Activated naive CD8-positive, alpha-beta T cell treated with anti-CD3 and anti-CD28 coated beads, Interleukin-2, amount 50 U/mL, for 16 hours (primary cell): ENCODE results near the gene FUBP3.

Experiments
- DNase-seq: peaks from one replicate; pipeline ENCODE4 v3.0.0-alpha.2; 2020; ENCODE audit warnings: low read depth, low spot score

Gene FUBP3

DNA sequence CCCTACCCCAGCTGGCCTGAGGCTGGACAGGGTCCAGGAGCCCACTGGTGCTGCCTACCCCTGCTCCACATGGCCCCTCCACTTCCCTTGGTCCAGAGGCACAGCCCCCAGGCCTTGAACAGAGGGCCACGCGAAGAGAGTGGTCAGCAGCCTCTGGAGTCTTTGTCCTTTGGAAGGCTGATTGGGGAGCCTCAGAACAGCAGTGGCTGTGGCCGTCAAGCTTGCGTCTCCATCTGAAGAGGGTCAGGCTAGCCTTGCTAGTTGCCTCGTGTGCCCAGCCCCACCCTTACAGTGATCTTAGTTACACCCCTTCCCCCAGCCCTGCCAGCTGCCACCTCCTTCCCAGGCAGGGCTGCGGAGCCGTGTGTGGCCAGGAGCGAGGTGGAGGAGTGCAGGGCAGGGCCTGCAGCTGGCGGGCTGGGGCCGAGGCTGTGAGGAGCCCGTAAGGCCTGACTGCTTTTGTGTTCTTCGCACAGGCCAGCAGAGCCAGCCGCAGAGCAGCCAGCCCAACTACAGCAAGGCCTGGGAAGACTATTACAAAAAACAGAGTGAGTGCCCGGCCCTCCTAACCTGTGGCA is 54.9 kb downstream of the FUBP3 start:
- DNase-seq = no peak

DNA sequence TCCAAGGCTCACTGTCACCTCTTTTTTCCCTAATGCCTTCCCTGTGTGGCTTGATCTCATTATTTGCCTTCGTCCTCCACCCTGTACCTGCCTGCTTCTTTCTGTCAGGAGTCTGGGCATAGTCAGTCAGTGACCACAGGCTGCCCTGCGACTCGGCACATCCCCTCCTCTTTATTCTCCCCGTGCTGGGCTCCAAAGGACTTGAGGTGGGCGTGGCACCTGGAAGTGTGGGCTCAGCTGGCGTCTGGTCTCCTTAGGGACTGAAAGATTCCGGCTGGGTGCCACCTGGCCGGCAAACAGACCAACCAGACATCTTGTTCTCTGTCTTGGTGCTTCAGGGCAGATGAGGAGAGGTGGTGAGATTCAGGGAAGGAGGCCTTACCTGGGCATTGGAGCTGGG is 55.4 kb downstream of the FUBP3 start:
- DNase-seq = no peak

DNA sequence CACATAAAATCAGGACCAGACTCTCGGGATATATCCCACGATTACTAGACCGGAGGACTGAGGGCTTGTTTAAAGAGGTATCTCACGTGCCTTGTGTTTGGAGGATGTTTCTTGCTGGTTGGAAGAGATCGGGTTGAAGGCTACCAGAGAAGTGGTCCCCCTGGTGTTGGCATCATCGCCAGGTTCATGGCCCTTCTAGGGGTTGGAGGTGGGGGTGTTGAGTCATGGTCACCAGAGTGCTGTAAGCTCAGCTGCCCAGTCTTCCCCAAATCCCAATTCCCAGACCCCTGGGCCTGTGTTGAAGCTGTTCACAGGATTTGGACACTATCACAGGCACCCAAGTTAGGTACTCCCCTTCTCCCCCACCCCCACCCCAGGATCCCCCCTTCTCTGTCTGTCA is 55.9 kb downstream of the FUBP3 start:
- no peak for DNase-seq

DNA sequence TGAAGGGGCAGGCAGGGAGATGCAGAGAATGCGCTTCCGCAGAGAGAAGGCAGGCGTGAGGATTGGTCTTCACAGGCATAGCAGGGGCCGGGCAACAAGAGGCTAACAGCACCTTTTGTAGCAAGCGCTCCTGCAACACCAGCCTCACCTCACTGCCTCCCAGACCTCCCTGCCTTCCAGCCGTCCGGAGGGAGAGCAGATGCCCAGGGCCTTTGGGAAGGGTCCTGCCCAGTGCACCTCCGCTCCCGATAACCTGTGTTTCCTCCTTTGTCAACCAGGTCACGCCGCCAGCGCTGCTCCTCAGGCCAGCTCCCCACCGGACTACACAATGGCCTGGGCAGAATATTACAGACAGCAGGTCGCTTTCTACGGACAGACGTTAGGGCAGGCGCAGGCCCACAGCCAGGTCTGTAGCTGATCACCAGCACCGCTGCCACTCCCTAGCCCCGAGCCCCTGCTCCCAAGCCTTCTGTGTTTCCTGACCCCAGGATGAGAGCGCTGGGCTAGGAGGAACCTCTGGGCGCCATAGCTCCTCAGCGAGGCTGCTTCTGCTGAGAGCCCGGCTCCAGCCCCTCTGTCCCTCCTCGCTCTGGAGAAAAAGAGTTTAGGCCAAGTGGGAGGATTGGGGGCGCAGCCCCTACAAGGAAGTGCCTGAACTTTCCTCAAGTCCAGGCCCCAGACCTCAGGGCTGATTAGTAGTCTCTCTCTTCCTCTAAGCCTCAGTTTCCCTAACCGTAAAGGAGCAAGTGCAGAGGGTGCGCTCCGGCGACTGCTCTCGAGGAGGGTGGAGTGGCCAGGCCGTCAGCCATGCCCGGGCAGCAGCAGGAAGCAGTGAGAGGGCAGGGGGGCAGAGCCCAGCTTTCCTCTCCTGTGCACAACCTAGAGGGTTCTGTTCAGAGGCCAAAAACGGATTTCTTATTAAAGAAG is 56.6 kb downstream of the FUBP3 start:
- DNase-seq = no peak

DNA sequence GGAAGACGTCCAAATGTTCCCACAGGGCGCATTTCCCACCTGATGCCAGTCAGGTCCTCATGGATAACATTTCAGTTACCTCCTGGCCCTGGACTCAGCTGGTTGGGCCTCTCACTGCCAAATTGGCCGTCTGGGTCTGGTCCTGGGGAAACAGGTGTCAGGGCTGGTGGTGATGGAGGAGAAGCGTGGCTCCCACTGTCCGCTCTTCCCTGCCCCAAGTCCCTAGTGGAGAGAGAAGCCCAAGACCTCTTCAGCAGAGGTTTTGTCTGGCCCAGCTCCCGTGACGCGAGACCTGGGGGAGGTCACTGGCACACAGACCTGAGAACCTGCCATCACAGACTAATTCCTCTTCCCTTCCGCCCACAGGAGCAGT is 57.3 kb downstream of the FUBP3 start:
- no peak for DNase-seq

DNA sequence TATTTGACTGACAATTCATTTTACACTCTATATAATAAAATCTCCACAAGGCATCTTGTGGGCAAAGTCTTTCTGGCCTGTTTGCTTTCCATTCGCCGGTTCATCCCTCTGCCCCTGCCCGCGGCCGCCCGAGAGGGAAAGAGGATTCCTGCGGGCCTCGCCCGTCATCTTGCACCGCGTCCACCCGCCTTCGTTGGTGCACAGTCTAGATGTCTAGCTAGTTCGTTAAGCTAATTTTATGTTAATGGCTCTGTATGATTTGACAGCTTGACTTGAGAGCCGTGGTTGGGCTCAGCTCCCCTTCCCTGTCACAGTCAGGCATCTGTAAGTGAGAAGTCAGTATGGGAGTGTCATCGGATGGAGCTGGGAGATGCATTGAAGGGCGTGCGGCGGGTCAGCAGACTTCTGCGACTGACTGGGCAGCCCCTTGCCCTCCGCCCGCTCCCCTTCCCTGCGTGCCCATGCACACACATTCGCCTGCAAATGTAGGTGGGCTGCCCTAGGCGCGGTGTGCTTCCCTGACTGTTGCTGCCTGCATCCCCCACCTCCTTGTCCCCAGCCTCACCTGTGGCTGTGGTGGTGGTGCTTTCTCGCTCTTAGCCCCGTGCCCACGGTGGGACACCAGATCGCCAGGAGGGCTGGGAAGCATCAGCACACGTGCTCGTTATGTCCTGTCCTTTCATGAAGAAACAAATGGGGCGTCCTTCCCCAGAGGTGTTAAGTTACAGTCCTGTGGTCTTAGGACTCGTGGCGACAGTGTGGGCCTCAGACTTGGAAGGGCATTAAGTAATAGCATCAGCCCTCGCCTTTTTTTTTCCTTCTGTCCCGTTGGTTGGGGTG is 59.1 kb downstream of the FUBP3 start:
- DNase-seq = no peak

DNA sequence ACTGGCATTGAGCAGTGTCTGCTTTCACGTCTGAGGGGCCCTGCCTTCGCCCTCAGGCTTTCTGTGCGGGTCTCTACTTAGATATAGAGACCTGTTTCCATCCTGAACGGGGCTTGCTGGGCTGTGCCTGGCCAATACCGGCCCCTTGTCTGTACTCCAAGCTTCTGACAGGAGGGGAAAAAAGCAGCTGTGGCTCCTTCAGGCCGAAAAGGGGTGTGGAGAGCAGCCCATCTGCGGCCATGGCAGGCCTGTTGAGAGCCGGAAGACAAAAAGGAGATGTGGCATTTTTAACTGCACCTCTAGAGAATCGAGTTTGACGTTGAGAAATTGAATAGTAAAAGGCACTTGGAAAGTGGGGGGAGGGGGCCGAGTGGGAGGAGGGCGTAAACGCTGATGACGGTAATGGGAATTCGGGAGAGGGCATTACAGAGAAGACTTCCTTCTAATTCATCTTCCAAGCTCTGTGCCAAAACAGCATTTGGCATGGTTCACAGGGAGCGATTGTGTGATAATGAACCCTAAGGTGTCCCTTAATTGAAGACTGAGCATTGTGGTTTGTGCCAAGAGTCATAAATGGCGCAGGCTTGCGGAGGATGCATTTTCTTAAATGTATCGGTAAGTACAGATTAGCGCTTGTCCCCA is 59.9 kb downstream of the FUBP3 start:
- DNase-seq = no peak

DNA sequence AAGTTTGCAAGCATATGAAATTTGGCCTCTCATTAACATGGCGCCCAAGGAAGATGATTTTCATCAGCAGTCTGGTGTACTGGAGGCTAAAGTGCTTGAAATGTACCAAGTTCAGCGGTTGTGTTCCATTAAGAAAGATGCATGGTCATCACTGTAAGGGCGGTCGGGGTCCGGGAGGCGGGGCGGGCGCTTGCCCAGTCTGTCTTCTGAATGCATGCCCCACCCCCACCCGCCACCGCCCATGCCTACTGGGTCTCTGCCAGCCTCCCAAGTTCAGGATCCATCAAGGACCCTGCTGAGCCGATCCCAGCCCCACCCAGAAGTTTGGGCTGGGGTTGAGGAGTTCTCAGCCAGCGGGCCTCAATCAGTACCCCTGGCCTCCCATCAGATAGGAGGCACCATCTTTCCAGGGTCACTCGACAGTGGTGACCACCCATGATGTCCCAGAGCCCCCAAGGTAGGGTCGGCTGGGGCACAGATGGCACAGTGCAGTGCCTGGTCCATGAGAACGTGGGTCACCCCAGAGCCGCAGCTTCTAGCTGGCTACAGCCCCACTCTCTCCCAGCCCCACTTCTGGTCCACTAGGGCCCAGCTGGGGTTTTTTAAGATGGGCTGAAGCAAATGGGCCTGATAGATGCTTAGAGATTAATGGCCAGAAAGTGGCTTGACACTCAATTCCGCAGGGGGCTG is 60.6 kb downstream of the FUBP3 start:
- DNase-seq = no peak

DNA sequence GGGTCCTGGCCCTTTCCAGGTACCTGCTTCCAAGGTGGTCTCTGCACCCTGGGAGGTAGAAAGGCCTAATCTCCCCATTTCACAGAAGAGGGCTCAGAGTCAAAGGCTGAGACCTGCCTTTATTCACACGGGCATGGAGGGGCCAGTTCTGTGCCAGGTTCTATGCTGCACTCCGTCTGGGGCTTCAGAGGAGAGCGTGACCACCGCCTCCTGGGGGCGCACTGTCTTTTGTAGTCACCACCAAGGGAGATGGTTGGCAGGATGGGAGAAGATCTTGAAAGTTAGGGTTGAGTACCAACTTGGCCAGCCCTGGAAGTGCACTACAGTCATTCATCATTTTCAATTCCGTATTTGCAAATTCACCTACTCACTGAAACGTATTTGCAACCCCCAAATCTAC is 61.3 kb downstream of the FUBP3 start:
- DNase-seq = no peak

DNA sequence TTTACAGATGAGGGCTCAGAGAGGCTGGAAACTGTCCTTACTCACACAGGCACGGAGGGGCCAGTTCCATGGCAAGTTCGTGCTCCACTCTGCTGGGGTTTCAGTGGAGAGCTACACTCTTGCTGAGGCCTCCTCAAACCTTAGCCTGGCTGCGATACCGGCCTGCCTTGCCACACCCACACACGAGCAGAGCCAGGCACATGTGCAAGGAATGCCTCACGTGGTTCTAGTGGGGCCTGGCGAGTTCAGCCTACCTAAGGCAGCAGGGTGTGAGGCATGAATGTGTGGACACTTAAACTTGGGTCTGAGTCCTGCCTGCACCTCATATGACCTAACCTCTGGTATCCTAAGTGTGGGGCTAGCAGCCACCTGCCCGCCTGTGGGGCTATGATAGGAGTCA is 63.5 kb downstream of the FUBP3 start:
- no peak for DNase-seq

DNA sequence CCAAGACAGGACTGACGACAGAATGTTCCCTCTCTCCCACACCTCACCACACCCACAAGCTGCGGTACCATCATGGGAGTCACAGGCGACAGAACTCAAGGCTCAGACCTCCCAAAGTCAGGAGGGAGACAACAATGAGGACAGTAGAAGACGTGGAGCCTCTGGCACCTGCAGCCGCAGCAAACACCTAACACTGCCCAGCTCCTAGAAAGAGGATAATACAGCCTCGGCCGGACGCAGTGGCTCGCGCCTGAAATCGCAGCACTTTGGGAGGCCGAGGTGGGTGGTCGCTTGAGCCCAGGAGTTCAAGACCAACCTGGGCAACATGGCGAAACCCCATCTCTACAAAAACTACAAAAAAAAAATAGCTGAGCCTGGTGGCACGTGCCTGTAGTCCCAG is 71.8 kb downstream of the FUBP3 start:
- DNase-seq = no peak

DNA sequence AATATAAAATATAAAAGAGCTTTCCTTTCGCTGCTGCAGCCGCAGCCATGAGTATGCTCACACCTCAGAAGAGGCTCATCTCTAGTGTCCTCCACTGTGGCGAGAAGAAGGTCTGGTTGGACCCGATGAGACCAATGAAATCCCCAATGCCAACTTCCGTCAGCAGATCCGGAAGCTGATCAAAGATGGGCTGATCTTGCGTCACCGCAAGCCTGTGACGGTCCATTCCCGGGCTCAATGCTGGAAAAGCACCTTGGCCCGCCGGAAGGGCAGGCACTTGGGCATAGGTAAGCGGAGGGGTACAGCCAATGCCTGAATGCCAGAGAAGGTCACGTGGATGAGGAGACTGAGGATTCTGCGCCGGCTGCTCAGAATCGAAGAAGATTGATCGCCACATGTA is 72.4 kb downstream of the FUBP3 start:
- no peak for DNase-seq

DNA sequence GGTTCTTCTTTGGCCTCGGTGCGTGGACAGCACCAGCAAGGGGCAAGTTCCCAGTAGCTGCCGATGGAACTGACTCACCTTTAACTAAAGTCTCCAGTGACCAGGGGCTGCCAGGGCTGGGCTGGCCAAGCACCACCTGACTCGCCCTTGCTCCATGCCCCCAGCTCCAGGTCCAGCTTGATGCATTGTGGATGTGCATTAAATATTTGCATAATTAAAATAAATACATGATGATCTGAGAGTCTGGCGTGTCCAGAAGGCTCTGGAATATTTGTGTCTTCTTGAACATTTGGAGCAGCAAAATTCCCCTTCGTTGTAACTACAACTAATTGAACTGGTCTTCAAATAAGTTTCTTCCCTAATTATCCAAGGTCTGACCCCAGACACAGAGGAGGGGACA is 75.5 kb downstream of the FUBP3 start:
- no peak for DNase-seq

DNA sequence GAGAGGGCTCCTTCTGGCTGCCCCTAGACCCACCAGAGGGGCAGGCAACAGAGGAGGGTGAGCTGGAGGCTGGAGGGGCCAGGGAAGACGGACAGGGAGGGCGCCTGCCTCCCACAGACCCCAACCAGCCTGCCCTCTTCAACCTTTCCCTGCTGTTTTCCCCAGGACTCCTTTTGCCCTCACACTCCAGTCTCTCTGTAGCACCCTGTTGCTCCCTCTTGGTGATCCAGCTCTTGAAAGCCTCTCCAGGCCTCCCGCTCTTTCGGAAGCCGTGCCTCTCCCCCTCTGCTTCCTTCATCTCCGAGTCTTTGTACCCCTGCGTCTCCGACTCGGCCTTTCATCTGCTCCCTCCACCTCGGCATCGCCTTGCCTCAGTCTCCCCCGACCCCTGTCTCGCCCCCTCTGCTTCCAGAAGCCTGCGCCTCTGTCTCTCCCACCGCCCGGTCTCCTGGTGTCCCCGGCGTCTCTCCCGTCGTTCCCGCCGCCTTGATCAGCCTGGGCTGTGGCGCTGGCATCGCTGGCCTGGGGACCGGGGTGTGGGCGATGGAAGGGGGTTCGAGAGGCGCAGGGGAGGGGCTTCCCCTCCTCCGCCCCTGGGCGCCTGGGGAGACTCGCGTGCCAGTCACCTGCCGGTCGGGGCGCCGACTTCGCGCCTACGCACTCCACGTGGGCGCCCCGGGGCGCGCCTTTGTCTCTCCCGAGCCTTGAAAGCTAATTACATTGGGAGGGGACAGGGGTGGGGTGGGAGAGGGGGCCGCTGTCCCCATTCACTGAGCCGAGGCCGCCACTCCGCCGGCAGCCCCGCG is 79.7 kb downstream of the FUBP3 start:
- no peak for DNase-seq

DNA sequence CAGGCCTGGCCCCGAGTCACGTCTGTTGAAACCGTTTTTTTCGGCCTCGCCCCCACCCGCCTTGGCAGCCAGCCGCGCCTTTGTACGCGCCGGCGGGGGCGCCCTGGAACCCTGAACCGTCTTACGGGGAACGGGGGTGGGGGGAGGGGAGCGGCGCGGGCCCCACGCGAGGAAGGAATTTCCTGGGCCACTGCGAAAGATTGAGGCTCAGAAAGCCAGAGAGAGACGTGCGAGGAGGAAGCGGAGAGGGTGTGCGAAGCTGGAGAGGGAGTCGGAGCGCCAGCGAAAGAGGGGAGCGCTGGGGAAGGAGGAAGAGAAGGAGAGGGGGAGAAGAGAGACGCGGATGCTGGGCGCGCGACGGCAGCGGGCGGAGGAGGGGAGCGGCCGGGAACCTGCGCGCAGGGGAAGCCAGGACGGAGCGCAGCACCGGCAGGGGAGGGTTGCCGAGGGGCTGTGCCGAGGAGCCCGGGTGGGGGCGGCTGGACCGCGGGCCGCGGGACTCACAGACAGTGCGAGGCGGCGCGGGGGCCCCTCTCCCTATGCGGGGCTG is 80.4 kb downstream of the FUBP3 start:
- DNase-seq = no peak

DNA sequence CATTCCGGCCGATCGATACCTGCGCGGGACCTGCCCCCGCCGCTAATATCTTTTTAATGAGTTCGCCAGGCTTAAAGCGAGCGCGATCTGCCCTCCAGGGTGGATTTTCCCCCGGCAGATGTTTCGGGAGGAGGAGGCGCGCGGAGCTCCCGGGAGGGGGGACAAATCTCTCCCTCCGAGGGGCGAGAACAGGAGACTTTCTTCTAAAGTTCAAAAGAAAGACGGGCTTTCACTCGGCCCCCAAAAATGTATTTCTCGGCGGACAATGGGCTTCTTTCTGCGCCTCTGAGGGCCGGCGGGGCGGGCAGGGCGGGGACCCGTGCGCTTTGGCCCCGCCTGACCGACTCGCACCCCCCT is 80.9 kb downstream of the FUBP3 start:
- DNase-seq = no peak

DNA sequence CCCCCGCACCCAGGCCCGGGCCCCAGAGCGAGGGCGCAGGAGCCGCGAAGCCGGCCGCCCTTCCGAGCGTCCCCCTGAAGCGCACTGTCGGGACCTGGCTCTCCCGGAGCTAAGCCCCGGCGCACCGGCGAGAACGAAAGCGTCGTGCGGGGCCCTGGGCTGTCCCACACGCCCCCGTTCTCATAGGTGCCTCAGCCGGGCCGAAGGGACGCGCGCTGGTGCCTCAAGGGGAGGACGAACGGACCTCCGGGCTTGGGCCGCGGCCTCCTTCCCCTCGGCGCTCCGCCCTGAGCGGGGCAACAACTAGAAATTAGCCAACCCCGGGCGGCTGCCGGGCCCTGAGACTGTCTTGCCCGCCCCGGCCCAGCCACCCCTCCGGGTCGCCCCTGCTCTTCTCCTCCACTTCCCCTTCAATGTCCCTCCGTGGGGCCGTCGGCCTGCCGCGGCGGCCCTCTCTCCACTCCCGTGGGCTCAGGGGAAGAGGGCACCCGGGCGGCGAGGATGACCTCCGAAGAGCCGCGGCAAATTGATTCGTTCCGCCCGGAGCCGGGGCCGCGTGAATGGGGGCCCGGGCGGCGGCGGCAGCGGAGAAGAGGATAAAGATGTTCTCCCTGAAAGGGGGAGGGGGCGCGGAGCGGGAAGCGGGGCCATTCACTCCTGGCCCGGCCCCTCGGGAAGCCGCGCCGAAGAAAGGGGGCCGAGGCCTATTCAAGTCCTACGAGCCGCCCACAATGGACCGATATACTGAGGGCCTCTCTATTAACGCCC is 81.5 kb downstream of the FUBP3 start:
- DNase-seq = no peak

DNA sequence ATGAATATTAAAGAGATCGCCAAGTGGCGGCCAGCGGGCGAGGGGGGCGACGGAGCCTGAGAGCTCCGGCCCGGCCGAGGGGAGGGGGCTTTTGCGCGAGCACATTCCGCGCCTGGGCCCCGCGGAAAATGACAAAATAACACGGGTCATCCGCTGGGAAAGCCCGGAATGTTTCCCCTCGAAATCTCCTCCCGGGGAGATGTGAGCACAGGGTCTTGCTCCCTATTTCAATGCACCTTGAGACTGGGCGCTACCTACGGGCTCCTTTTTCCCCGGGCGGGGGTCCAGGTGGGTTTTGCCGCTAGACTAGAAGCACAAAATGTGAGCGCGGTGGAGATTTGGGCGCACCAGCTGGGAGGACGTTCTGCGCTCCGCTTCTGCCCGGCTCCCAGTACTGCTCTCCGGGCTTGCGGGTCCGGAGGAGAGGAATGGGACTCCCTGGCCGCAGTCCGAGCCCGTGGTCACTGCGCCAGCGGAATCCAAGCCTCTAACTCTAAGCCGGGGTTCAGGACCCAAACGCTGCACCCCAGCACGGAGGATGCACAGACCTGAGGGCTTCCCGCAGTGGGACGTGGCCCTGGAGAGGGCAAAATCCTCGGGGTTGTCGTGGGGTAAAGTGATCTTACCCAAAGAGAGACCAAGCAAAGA is 82.2 kb downstream of the FUBP3 start:
- DNase-seq = no peak
